Stimulated activated CD4-positive, alpha-beta T cell treated with anti-CD3 and anti-CD28 coated beads, Interleukin-15, amount 100 ng/mL, for 24 hours (primary cell): ENCODE measurements around the gene ADAMTSL3.
"Not testable (repeated sequence)": the region's sequence is repeated elsewhere in the genome, so short reads cannot be mapped to it uniquely, and the experiment has no call there.

Source experiments
- DNase-seq: peaks from one replicate; pipeline ENCODE4 v3.0.0-alpha.2; 2020

ADAMTSL3 gene

DNA sequence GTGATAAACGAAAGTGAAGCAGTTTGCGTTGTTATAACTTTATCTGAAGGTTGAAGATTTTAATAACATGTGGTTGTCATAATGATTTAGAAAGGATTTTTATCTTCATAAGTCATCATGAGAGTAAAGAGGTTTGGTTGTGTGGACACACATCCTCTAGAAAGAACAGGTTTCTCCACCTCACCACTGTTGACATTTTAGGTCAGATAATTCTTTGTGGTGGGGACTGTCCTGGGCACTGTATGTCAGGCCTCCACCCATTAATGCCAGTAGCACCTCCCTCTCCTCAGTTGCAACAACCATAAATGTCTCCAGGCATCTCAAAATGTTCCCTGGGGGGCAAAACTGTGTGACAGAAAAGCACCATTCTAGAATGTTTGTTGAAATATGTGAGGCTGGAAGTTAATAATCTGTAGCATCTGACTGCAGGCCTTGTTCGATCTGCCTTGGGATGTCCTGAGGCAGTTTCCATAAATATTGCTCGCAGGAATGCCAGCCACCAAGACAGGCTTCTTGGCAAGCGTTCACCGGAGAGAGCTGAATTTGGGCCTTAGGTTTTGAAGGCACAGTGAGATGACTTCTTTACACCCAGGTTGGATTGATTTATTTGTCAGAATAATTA lies 100.1 kb downstream of the ADAMTSL3 start:
- no peak for DNase-seq

DNA sequence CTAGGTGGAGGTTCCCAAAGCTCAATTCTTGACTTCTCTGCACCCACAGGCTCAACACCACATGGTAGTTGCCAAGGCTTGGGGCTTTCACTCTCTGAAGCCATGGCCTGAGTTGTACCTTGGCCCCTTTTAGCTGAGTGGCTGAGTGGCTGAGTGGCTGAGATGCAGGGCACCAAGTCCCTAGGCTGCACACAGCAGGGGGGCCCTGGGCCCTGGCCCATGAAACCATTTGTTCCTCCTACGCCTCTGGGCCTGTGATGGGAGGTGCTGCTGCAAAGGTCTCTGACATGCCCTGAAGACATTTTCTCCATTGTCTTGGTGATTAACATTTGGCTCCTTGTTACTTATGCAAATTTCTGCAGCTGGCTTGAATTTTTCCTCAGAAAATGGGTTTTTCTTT lies 103.4 kb downstream of the ADAMTSL3 start:
- DNase-seq, result not testable (repeated sequence)

DNA sequence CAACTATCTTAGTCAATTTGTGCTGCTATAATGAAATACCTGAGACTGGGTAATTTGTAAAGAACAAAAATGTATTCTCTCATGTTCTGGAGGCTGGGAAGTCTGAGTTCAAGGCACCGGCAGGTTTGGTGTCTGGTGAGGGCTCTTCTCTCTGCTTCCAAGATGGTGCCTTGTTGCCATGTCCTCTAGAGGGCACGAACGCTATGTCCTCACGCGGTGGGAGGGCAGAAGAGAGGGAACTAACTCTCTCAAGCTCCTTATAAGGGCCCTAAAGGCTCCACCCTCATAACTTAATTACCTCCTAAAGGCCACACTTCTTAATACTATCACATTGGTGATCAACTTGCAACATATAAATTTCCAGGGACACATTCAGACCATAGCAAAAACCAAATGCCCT lies 108.4 kb downstream of the ADAMTSL3 start:
- DNase-seq, result no peak

DNA sequence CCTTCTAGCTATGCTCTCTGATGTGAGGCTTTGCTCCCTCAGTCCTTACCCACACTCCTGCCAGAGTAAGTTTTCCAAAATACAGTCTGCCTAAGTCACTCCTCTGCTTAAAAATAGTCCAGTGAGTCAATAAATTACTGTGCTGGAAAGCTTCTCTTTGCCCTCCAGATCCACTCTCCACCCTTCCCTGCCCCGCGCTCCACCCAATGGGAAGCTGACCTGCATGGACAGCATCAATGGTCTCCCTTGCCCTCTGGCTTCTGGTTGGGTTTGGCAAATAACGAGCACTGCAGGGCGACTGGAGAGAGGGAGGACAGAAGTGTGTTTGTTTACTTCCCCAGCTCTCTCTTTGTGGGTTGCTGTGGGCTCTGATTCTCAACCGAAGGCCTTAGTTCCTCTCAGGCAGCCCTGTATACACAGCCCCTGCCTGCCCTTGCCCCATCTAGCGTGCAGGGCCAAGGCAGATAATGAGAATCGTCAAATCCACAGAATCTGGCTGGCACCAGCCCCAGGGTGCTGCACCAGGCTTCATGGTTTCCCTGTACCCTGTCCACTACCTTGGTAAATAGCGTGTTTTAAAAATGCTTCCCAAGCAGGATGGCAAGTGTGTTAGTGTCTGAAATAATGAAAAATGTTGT lies 110.4 kb downstream of the ADAMTSL3 start:
- DNase-seq, result no peak

GRCh38 chr15:83766339-83766738 lies 112.4 kb downstream of the ADAMTSL3 start:
- no peak for DNase-seq

- DNase-seq, result no peak
These were observed 113.8 kb downstream of the ADAMTSL3 start for GRCh38 chr15:83767741-83768140.

DNA sequence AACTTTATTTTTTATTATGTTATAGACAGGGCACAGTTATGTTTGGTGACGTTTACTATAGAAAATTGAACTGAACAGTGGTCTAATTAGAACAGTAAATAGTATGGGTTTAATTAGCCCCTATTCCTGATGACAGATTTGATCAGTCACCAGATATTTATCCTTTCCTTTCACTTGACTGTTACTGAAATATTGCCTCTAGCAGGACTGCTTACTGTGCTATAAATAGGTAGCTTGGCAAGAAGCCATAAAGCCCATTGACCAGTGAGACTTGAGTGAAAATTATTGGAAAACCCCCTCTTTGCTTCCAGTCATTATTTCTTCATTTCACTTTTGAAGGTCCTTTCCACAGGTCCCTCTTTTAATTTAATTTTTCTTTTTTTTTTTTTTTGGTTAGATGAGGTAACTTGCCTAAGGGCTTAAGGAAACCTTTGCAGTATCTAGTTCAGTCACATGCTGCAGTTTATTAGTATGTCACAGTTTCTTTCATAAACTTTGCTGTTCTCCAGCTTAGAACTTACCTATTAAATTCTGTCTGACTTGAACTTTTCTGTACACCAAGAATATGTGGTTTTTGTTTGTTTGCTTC lies 115.6 kb downstream of the ADAMTSL3 start:
- no peak for DNase-seq

- DNase-seq, result no peak
These were observed 121.8 kb downstream of the ADAMTSL3 start for GRCh38 chr15:83775738-83776137.

DNA sequence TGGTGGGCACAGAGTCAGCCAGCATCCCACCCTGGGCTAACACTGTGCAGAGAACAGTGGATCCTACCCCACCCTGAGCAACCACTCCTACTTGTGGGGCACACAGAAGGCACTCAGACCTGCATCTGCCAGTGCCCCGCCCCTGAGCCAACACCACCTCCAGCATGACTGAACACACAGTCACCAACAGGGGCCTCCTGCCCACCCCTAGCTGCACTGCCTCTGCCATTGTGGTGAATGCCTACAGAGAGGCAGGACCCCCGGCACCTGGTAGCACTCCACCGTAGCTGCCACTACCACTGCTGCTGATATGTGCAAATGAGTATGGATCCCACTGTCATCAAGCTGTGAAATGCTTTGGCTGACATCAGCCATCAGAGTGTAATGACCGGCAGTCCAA lies 123.1 kb downstream of the ADAMTSL3 start:
- no peak for DNase-seq

- DNase-seq, result no peak
These were observed 129.3 kb downstream of the ADAMTSL3 start for GRCh38 chr15:83783227-83783626.

DNA sequence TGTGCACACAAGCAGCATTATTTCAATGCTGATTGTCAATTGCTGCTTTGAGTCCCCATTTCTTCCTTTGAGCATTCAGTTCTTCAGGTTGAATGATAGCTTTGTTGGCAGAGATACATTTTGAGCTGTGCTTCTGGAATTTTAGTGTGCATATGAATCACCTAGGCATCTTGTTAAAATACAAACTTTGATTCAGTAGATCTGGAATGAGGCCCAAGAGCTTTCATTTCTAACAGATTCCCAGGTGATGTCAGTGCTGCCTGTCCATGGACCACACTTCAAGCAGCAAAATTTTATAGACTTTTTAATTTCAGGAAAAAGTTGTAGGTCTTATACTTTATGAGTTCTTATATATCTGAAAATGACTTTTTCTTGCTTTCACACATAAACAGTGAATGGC lies 131.1 kb downstream of the ADAMTSL3 start:
- DNase-seq, result no peak

DNA sequence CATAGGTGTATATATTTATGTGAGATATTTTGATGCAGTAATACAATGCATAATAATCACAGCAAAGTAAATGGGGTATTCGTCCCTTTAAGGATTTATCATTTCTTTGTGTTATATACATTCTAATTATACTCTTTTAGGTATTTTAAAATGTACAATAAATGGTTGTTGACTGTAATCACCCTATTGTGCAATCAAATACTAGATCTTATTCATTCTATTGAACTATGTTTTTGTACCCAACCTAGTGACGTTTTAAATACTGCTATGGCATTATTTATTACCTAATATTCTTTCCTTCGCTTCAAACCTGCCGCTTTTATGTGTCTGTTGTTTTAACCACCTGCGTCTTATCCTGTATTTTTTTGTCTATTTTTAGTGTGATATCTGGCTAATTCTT lies 132.4 kb downstream of the ADAMTSL3 start:
- DNase-seq, result no peak

DNA sequence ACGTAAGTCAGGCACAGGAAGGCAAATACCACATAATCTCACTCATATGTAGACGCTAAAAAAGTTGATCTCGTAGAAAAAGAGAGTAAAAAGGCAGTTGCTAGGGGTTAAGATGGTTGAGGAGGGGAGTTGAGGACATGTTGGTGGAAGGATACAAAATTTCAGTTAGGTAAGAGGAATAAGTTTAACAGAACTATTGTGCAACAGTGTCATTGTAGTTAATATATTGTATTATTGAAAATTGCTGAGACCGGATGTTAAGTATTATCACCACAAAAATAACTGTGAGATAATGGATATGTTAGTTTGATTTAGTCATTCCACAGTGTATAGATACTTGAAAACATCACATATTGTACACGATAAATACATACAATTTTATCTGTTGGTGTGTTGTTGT lies 139.1 kb downstream of the ADAMTSL3 start:
- no peak for DNase-seq

GRCh38 chr15:83794209-83794608 lies 140.3 kb downstream of the ADAMTSL3 start:
- DNase-seq, result no peak

DNA sequence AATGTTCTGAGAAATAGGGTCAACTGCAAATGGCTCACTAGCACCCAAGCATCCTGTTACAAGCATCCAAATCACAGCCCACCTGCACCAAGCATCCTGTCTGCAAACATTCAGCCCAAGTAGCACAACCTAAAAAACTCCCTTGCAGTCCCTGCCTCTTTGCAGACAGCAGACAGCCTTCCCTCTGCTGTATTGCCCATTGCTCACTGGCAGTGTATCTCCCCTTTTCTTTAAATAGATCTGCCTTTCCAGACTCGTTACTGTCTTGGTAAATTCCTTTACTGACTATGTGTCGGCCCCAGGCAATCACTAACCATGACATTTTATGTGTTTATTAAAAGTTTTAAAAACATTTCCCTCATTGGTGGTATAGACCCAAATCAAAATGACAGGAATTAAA lies 155.4 kb downstream of the ADAMTSL3 start:
- no peak for DNase-seq

DNA sequence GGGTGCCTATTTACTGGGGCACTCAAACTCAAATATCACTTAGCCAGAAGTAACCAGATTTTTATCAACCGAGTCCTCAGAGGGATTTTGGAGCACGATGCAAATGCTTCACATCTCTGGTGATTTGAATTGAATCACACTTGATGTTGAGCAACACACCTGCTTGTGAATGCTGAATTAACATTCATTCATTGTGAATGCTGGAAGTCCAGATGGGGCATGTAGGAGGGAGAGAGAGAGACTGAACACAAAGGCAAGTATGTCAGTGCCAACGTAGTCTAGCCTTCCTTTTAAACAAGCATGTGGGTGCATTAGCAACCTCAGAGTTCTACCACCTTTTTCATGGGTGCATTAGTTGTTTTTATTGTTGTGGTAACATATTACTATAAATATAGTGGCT lies 156.2 kb downstream of the ADAMTSL3 start:
- no peak for DNase-seq

DNA sequence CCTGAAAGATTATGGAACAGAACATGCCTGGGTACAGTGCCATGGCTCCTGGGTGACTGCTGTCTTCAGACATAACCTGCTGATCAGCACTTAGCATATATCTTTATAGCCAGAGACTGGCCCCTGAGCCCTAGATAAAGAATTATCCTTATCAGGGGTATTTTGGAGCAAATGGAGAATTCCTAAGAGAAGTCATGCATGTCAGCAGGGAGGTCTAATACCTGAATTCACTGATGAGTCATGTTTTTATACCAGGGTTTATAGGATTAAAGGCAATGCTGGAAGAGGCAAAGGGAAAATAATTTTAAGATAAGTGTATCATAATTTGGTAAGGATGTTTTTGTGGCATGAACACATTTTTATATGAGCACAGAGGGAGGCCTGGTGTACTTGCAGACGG lies 159.8 kb downstream of the ADAMTSL3 start:
- DNase-seq, result no peak

GRCh38 chr15:83815506-83815905 lies 161.6 kb downstream of the ADAMTSL3 start:
- no peak for DNase-seq

GRCh38 chr15:83816124-83816883 lies 162.4 kb downstream of the ADAMTSL3 start:
- no peak for DNase-seq

DNA sequence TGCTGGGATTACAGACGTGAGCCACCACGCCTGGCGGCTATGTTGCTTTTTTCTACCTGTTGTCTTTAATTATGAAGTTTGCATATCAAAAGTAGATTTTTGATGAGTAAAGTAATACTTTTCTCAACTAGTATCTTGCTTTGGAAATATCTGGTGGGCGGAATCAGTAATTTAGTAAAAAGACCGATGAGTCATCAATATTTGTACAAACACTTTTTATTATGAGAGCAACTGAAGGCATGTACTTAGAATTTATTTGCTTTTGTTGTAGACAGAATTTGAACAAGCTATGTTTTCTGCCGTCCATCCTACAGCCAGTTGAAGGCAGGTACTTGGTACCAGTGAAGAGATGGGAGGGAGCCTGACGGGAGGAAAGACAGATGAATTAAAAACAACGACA lies 164.7 kb downstream of the ADAMTSL3 start:
- DNase-seq, result no peak

DNA sequence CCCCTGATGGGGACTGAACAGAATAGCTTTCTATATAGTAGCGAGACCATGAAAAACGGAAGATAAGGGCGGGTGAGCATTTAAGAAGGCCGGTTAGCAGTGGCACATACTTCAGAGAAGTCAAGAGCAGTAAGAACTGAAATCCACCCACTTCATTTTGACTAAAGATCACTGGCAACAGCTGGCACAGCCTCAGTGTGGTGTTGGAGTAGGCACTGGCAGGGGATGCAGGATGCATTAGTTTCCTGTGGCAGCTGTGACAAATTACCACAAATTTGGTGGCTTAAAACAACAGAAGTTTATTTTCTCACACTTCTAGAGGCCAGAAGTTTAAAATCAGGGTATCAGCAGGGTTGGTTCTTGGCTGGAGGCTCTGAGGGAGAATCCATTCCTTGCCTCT lies 176.5 kb downstream of the ADAMTSL3 start:
- no peak for DNase-seq

DNA sequence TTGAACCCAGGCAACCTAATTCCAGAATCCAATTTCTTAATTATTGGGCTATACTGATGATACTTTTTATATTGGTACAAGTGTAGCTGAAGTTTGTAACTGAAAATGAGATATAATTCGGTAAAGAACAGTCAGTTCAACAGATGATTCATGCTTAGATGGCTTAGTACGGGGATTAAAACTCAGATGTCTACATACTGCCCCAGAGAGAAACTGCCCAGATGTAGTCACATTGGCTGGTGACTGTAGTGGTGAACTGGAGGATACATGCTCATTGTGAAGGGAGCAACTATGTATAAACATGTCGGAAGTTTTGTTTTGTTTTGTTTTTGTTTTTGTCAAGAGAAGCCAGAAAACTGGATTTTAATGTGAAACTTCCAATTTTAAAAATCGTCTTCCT lies 179.6 kb downstream of the ADAMTSL3 start:
- no peak for DNase-seq

- DNase-seq, result no peak
These were observed 181.6 kb downstream of the ADAMTSL3 start for GRCh38 chr15:83835479-83835878.
